Left lung (tissue), 10 donors: ENCODE data around the gene B3GALT6. TPM values are rescaled to one million over a fixed set of nuclear protein-coding genes. Genes with fewer than 3 reads are reported as not detected.

Experiments used
- ATAC-seq: fragments of 200-7000 bp; cut with Tn5 transposase; one replicate; pipeline ENCODE4 v1.9.1; 2020; ENCODE audit warnings: moderate library complexity
- DNase-seq, 4 donors: peaks; one replicate each; pipeline ENCODE4 v3.0.0-alpha.2; 2013 to 2020
- H3K27ac ChIP-seq, 2 donors: fragments of 200-600 bp; sonication (generic) in 1 of 2; one replicate each; pipeline versions ENCODE4 v1.5.0 to v1.8.0; 2020 to 2021
- H3K27me3 ChIP-seq, 2 donors: fragments of 200-600 bp; sonication (generic) in 1 of 2; one replicate each; pipeline versions ENCODE4 v1.5.0 to v1.8.0; 2020 to 2021
- H3K36me3 ChIP-seq, 2 donors: fragments of 200-600 bp; sonication (generic) in 1 of 2; one replicate each; pipeline versions ENCODE4 v1.5.0 to v1.8.0; 2020 to 2021
- H3K4me1 ChIP-seq, 2 donors: fragments of 200-600 bp; one replicate each; pipeline ENCODE4 v1.8.0; 2021
- H3K4me3 ChIP-seq, 2 donors: fragments of 200-600 bp; sonication (generic) in 1 of 2; one replicate each; pipeline versions ENCODE4 v1.5.0 to v1.8.0; 2020 to 2021; ENCODE audit warnings: mild to moderate bottlenecking in 1 of 2
- H3K9me3 ChIP-seq, 2 donors: fragments of 200-600 bp; sonication (generic) in 1 of 2; one replicate each; pipeline versions ENCODE4 v1.5.0 to v1.8.0; 2020 to 2021
- CTCF ChIP-seq, 2 donors: fragments of 200-600 bp; sonication (generic) in 1 of 2; IDR thresholded peaks; one replicate each; pipeline versions ENCODE4 v1.5.0 to v1.8.0; 2021; ENCODE audit warnings: antibody characterized with exemption in 2 of 2
- intact Hi-C, 2 donors: fragments of 100-400 bp; cut with DNase I; formaldehyde crosslinking; loops; one replicate each; pipeline versions ENCODE4 v1.11.2 to v1.14.2; 2022
- polyA plus RNA-seq, 6 donors: library from polyadenylated mRNA; unstranded; fragments of 120-200 nt; gene quantifications; one replicate each; pipeline ENCODE4 v1.2.1, GENCODE V29; 2013; ENCODE audit not compliant: insufficient read length in 6 of 6
- total RNA-seq, 2 donors: library from RNA; stranded (reverse); fragmentation: NEBNext Ultra II Directional; extraction: Animal tissue kit (Norgen Biotek cat#: 25700); gene quantifications; one replicate each; pipeline ENCODE4 v1.2.1, GENCODE V29; 2021
- donor health status: DM: no; HTN: yes; CAD: no.
- donor health status: DM: no; HTN: no; CAD: no.

The B3GALT6 gene
- total and polyA plus RNA-seq, 8 donors, result 12.6 to 25.2 (median 17.8) TPM

GRCh38 chr1:1229770-1230169 is 2.3 kb upstream of the B3GALT6 start:
- no peak for ATAC-seq
- intact Hi-C loops, result no loop called here
- TF ChIP-seq CTCF (IDR thresholded peaks at IDR 0.05), result no peak
- Histone ChIP-seq H3K27ac (no peak overlapping the region), H3K4me3 (peak overlapping the region in 1 of 2 donors; percentile 80), H3K36me3 (peaks cover 0 to 53% of the 10 kb centered on the region in 2 donors), H3K9me3 (no peaks in the 10 kb centered on the region), H3K27me3 (no peaks in the 10 kb centered on the region), H3K4me1 (peaks cover 5 to 44% of the 10 kb centered on the region in 2 donors)
- no peak for DNase-seq

- no peak for DNase-seq
- Histone ChIP-seq H3K27ac (peak overlapping the region; percentile 88), H3K27me3 (no peaks in the 10 kb centered on the region), H3K36me3 (peaks cover 0 to 43% of the 10 kb centered on the region in 2 donors), H3K9me3 (no peaks in the 10 kb centered on the region), H3K4me1 (peaks cover 5 to 38% of the 10 kb centered on the region in 2 donors), H3K4me3 (peak overlapping the region; percentile 80 to 97)
- TF ChIP-seq CTCF (IDR thresholded peaks at IDR 0.05), result no peak
- intact Hi-C loops, result no loop called here
- ATAC-seq, result peak; percentile 1
Observed at GRCh38 chr1:1230656-1231399, 1.2 kb upstream of the B3GALT6 start.

- DNase-seq (peak; percentile 95 to 98 (median 98)), ATAC-seq (peak; percentile 98)
- peaks cover 0 to 5% of the 10 kb centered on the region in 2 donors for H3K27me3 ChIP-seq
- intact Hi-C loops, result no loop called here
- TF ChIP-seq CTCF (IDR thresholded peaks at IDR 0.05), result no peak
- H3K4me3 ChIP-seq, result peak within 1 kb of the TSS; percentile 80 to 97
- H3K9me3 ChIP-seq, result no peaks in the 10 kb centered on the region
- H3K36me3 ChIP-seq, result peaks cover 0 to 35% of the 10 kb centered on the region in 2 donors
- peaks cover 5 to 38% of the 10 kb centered on the region in 2 donors for H3K4me1 ChIP-seq
- peak within 1 kb of the TSS; percentile 88 for H3K27ac ChIP-seq
Observed at GRCh38 chr1:1231400-1232207, 433 bp upstream of the B3GALT6 start, which contains the start of gene SDF4. SDF4 (minus strand) TSS chr1:1232001; CDS start chr1:1228772, 3,229 bp downstream.

- DNase-seq (no peak), ATAC-seq (no peak)
- TF ChIP-seq CTCF (IDR thresholded peaks at IDR 0.05), result no peak
- Histone ChIP-seq H3K4me1 (peaks cover 5 to 38% of the 10 kb centered on the region in 2 donors), H3K27me3 (peaks cover 8 to 19% of the 10 kb centered on the region in 2 donors), H3K4me3 (peak overlapping the region; percentile 28 to 40), H3K36me3 (peaks cover 0 to 21% of the 10 kb centered on the region in 2 donors), H3K9me3 (no peaks in the 10 kb centered on the region), H3K27ac (no peak overlapping the region)
- intact Hi-C loops, result no loop called here
Observed at GRCh38 chr1:1232796-1233566, 944 bp downstream of the B3GALT6 start.
